Activated CD8-positive, alpha-beta T cell treated with anti-CD3 and anti-CD28 coated beads, Interleukin-2, amount 10 ng/mL, durations not matched to agents 7 days and 5 days (primary cell): ENCODE results near the gene C17orf100. TPM values are rescaled to one million over a fixed set of nuclear protein-coding genes. Genes with fewer than 3 reads are reported as not detected.

ENCODE experiments used
- ATAC-seq: fragments of 150-1000 bp; cut with Tn5 transposase; one replicate; pipeline ENCODE4 v1.10.0; 2021; ENCODE audit warnings: moderate library complexity
- CTCF ChIA-PET: fragments of 350-600 bp; sonication (Branson Sonifier 250); formaldehyde crosslinking; loops from one replicate; lab custom pipeline; 2021; ENCODE audit warnings: antibody characterized with exemption; lab: Charles Lee
- POLR2A ChIA-PET: fragments of 350-600 bp; sonication (Branson Sonifier 250); formaldehyde crosslinking; loops from one replicate; lab custom pipeline; 2021; ENCODE audit warnings: antibody characterized with exemption; lab: Charles Lee
- DNase-seq: peaks from one replicate; pipeline ENCODE4 v3.0.0-alpha.2; 2020
- H3K27ac Mint-ChIP-seq: one replicate; pipeline ENCODE4 v1.8.0; 2021; ENCODE audit warnings: mild to moderate bottlenecking, mixed read lengths
- H3K27me3 Mint-ChIP-seq: one replicate; pipeline ENCODE4 v1.8.0; 2021; ENCODE audit warnings: low read depth, mixed read lengths
- H3K36me3 Mint-ChIP-seq: one replicate; pipeline ENCODE4 v1.8.0; 2021; ENCODE audit warnings: low read depth, mixed read lengths
- H3K4me1 Mint-ChIP-seq: one replicate; pipeline ENCODE4 v1.8.0; 2021; ENCODE audit warnings: low read depth, mixed read lengths
- H3K4me3 Mint-ChIP-seq: one replicate; pipeline ENCODE4 v1.8.0; 2021; ENCODE audit warnings: mild to moderate bottlenecking, mixed read lengths
- H3K9me3 Mint-ChIP-seq: one replicate; pipeline ENCODE4 v1.8.0; 2022; ENCODE audit warnings: mixed read lengths; ENCODE audit not compliant: insufficient read depth
- total RNA-seq, 2 experiments: library from RNA; stranded (reverse); gene quantifications; one replicate each; pipeline ENCODE4 v1.2.3, GENCODE V29; 2021

Gene C17orf100
- total RNA-seq, result 1 to 10 TPM in 1 of 2 experiments, under 1 TPM in 1; 0.92 to 1.5 TPM

- ATAC-seq (peak; percentile 93), DNase-seq (peak; percentile 96)
- H3K9me3 Mint-ChIP-seq, result no peaks in the 10 kb centered on the region
- peak within 1 kb of the TSS; percentile 97 for H3K4me3 Mint-ChIP-seq
- H3K27ac Mint-ChIP-seq, result peak within 1 kb of the TSS; percentile 98
- POLR2A ChIA-PET, result interaction anchor here (0.6 to 2.8 kb wide), 4 partner anchors 11 to 179 kb away, joined by 3 to 36 read pairs (median 10); partner anchors contain the start of genes KIAA0753, TXNDC17 and XAF1
- peaks cover 54% of the 10 kb centered on the region for H3K4me1 Mint-ChIP-seq
- peaks cover 21% of the 10 kb centered on the region for H3K27me3 Mint-ChIP-seq
- H3K36me3 Mint-ChIP-seq, result peaks cover 33% of the 10 kb centered on the region
- CTCF ChIA-PET, result interaction anchor here (0.8 to 1.6 kb wide), 6 partner anchors 10 to 178 kb away, joined by 3 to 7 read pairs (median 4); partner anchors contain the start of gene TXNDC17
Measured at GRCh38 chr17:6651354-6651918, at the start of gene C17orf100, which contains the start of gene MED31. Gene C17orf100 (plus strand): TSS chr17:6651762. CDS start chr17:6651914, 152 bp downstream. Gene MED31 (minus strand): TSS chr17:6651605. CDS start chr17:6651528, 77 bp downstream.

GRCh38 chr17:6602141-6602540 is 49.4 kb upstream of the C17orf100 start:
- CTCF ChIA-PET, result no interaction called here
- Mint-ChIP-seq H3K27ac (no peak overlapping the region), H3K27me3 (no peaks in the 10 kb centered on the region), H3K36me3 (peaks cover 32% of the 10 kb centered on the region), H3K9me3 (no peaks in the 10 kb centered on the region), H3K4me1 (no peaks in the 10 kb centered on the region), H3K4me3 (no peak overlapping the region)
- POLR2A ChIA-PET, result no interaction called here
- DNase-seq (no peak), ATAC-seq (no peak)

- Mint-ChIP-seq H3K4me1 (no peaks in the 10 kb centered on the region), H3K27ac (no peak overlapping the region), H3K27me3 (no peaks in the 10 kb centered on the region), H3K9me3 (no peaks in the 10 kb centered on the region), H3K4me3 (no peak overlapping the region), H3K36me3 (peaks cover 36% of the 10 kb centered on the region)
- ChIA-PET CTCF (no interaction called here), POLR2A (no interaction called here)
- ATAC-seq (no peak), DNase-seq (no peak)
Measured at GRCh38 chr17:6603744-6604325, 47.7 kb upstream of the C17orf100 start.

- no peak overlapping the region for H3K4me3 Mint-ChIP-seq
- H3K27ac Mint-ChIP-seq, result no peak overlapping the region
- H3K36me3 Mint-ChIP-seq, result peaks cover 34% of the 10 kb centered on the region
- H3K27me3 Mint-ChIP-seq, result no peaks in the 10 kb centered on the region
- ChIA-PET POLR2A (no interaction called here), CTCF (no interaction called here)
- no peak for DNase-seq
- no peak for ATAC-seq
- H3K9me3 Mint-ChIP-seq, result no peaks in the 10 kb centered on the region
- H3K4me1 Mint-ChIP-seq, result no peaks in the 10 kb centered on the region
Measured at GRCh38 chr17:6605142-6605541, 46.4 kb upstream of the C17orf100 start.

DNA sequence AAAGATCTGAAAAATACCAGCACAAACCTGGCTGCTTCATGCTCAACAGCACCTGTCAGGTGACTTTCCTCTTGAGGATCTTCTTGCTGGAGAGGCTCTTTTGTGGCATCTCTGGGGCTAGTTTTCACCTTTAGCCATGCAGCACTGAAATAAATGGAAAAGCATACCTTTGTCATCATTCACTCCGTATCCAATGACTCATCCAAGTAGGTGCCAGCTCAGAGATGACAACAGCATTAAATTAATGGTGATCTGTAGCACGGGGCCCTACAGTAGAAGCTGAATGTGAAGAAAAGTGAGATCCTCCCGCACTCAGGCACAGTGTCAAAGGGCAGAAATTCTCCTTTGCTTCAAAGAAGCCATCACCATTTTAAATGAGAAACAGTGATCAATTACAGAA is 43.2 kb upstream of the C17orf100 start:
- peaks cover 32% of the 10 kb centered on the region for H3K36me3 Mint-ChIP-seq
- ChIA-PET POLR2A (no interaction called here), CTCF (interaction anchor here (1.0 to 2.2 kb wide), 2 partner anchors 136 kb away, joined by 3 to 9 read pairs; no protein-coding TSS in a partner anchor)
- DNase-seq, result no peak
- ATAC-seq, result no peak
- no peak overlapping the region for H3K4me3 Mint-ChIP-seq
- no peaks in the 10 kb centered on the region for H3K4me1 Mint-ChIP-seq
- no peaks in the 10 kb centered on the region for H3K27me3 Mint-ChIP-seq
- no peaks in the 10 kb centered on the region for H3K9me3 Mint-ChIP-seq
- no peak overlapping the region for H3K27ac Mint-ChIP-seq

DNA sequence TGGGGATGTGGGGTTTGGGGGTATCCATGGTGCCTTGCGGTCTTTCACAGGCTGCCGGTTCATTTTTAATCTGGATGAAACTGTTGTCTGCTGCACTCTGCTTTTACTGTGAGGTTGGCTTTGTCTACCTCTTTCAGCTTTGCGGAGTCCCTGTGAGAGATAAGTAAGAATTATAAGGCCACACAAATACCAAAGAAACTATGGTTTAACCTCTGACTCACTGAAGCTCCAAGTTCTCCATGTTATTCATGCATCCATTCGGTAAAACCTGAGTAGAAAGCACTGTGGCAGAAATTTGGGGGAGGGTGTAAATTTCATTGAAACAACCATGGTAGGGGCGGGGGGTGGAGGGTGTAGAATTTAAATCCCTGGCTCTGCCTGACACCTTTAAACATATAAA is 41.6 kb upstream of the C17orf100 start:
- Mint-ChIP-seq H3K27me3 (no peaks in the 10 kb centered on the region), H3K36me3 (peaks cover 32% of the 10 kb centered on the region), H3K4me3 (no peak overlapping the region), H3K9me3 (no peaks in the 10 kb centered on the region), H3K4me1 (no peaks in the 10 kb centered on the region), H3K27ac (no peak overlapping the region)
- POLR2A ChIA-PET, result no interaction called here
- DNase-seq (no peak), ATAC-seq (no peak)
- CTCF ChIA-PET, result interaction anchor here (1.4 to 2.2 kb wide), 2 partner anchors 13 to 138 kb away, joined by 6 to 9 read pairs; no protein-coding TSS in a partner anchor

DNA sequence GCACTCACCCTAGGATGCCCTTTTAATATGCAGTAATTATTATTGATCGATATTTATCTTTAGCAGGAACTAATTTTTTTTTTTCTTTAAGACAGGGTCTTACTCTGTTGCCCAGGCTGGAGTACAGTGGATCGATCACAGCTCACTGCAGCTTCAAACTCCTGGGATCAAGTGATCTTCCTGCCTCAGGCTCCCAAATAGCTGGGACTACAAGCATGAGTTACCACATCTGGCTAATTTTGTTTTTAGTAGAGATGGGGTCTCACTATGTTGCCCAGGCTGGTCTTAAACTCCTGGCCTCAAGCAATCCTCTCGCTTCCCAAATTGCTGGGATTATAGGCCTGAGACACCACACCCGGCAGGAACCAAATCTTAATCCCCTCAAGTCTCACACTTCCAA is 40.3 kb upstream of the C17orf100 start:
- Mint-ChIP-seq H3K9me3 (no peaks in the 10 kb centered on the region), H3K27ac (no peak overlapping the region), H3K4me1 (no peaks in the 10 kb centered on the region), H3K36me3 (peaks cover 35% of the 10 kb centered on the region), H3K4me3 (no peak overlapping the region), H3K27me3 (no peaks in the 10 kb centered on the region)
- ChIA-PET CTCF (no interaction called here), POLR2A (no interaction called here)
- ATAC-seq (no peak), DNase-seq (no peak)

DNA sequence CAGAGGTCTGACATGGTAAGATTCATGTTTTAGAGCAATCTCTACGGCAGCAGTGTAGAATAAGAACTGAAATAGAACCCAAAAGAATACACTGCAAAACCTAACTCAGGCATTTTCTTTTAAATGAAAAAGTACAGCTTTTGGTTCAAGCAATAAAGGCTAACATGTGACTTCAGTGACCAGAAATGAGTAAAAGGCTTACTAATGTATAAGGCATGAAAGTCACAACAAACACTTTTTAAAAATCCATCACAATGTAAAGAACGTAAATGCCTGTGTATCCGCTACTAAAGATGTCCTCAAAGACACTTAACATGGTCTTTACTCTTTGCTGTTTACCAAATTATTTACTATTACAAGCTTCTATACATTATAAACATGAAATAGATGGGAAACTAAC is 27.6 kb upstream of the C17orf100 start:
- no peak overlapping the region for H3K4me3 Mint-ChIP-seq

DNA sequence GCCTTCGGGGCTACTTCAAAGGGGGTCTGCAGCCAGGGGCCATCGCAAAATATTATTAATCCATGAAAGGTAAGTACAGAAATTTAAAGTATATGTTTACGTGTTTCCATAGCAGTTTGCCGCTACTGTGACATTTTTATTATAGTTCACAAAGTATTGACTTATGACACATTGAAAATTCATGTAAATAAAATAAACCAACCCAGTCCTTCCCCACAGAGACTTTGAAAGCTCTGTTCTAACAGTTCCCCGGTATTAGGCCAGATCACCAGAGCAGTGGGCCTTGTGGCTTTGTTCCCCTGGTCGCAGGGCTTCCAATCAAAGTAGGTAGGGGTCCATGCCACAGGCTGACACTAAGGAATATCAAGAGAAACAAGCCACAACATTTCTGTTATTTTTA is 24.9 kb upstream of the C17orf100 start:
- Mint-ChIP-seq H3K36me3 (peaks cover 32% of the 10 kb centered on the region), H3K27me3 (no peaks in the 10 kb centered on the region), H3K9me3 (no peaks in the 10 kb centered on the region), H3K27ac (no peak overlapping the region), H3K4me1 (no peaks in the 10 kb centered on the region), H3K4me3 (no peak overlapping the region)
- ATAC-seq (no peak), DNase-seq (no peak)
- POLR2A ChIA-PET, result no interaction called here
- CTCF ChIA-PET, result no interaction called here

More for the DNA sequence above, 27.6 kb upstream of the C17orf100 start:
- ChIA-PET CTCF (no interaction called here), POLR2A (interaction anchor here (0.6 kb wide), 1 partner anchor 17 kb away, joined by 3 read pairs; the partner anchor contains the start of gene TXNDC17)
- Mint-ChIP-seq H3K9me3 (no peaks in the 10 kb centered on the region), H3K27me3 (no peaks in the 10 kb centered on the region), H3K27ac (no peak overlapping the region), H3K4me1 (no peaks in the 10 kb centered on the region), H3K36me3 (peaks cover 32% of the 10 kb centered on the region)
- ATAC-seq (no peak), DNase-seq (no peak)

DNA sequence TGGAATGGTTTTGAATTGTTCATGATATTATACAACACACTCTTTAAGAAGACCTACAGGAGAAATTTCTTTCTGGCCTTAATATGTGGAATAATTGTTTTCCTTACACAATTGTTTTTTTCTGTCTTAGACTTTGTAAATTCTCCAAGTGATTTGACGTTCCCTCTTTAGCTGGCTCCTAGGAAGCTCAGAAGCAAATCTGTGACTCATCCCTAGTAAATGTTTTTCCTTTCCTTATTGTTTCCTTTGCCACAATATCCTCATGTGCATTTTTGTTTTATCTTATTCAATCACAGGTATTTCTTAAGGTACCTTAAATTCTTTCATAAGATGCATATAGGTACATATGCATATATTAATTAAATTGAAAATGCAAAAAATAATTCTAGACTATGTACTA is 24.5 kb upstream of the C17orf100 start:
- ATAC-seq, result no peak
- Mint-ChIP-seq H3K36me3 (peaks cover 32% of the 10 kb centered on the region), H3K27me3 (no peaks in the 10 kb centered on the region), H3K4me1 (no peaks in the 10 kb centered on the region), H3K4me3 (no peak overlapping the region), H3K27ac (no peak overlapping the region), H3K9me3 (no peaks in the 10 kb centered on the region)
- DNase-seq, result no peak
- CTCF ChIA-PET, result no interaction called here
- POLR2A ChIA-PET, result no interaction called here

- no peak for ATAC-seq
Measured at GRCh38 chr17:6630390-6630789, 21.2 kb upstream of the C17orf100 start.

GRCh38 chr17:6632530-6632929 is 19.0 kb upstream of the C17orf100 start:
- Mint-ChIP-seq H3K36me3 (peaks cover 45% of the 10 kb centered on the region), H3K9me3 (no peaks in the 10 kb centered on the region), H3K27ac (no peak overlapping the region), H3K4me3 (no peak overlapping the region), H3K27me3 (no peaks in the 10 kb centered on the region), H3K4me1 (no peaks in the 10 kb centered on the region)
- POLR2A ChIA-PET, result no interaction called here
- no peak for ATAC-seq
- DNase-seq, result no peak
- CTCF ChIA-PET, result no interaction called here

More at GRCh38 chr17:6630390-6630789, 21.2 kb upstream of the C17orf100 start:
- no peak for DNase-seq
- CTCF ChIA-PET, result no interaction called here
- H3K4me1 Mint-ChIP-seq, result no peaks in the 10 kb centered on the region
- no peaks in the 10 kb centered on the region for H3K9me3 Mint-ChIP-seq
- no peaks in the 10 kb centered on the region for H3K27me3 Mint-ChIP-seq
- H3K27ac Mint-ChIP-seq, result no peak overlapping the region
- no peak overlapping the region for H3K4me3 Mint-ChIP-seq
- peaks cover 46% of the 10 kb centered on the region for H3K36me3 Mint-ChIP-seq
- POLR2A ChIA-PET, result no interaction called here
